Type B pancreatic cell (in vitro differentiated cells): ENCODE results near the gene NCR2. TPM values are rescaled to one million over a fixed set of nuclear protein-coding genes. Genes with fewer than 3 reads are reported as not detected.

Source experiments
- DNase-seq: peaks from one replicate; pipeline ENCODE4 v3.0.0; 2021; ENCODE audit warnings: mixed read lengths; ENCODE audit not compliant: unreplicated experiment; ENCODE audit errors: extremely low spot score
- H3K27ac Mint-ChIP-seq: 2 replicates; pipeline ENCODE4 v1.8.0; 2021; ENCODE audit warnings: mild to moderate bottlenecking, mixed read lengths
- H3K27me3 Mint-ChIP-seq: 2 replicates; pipeline ENCODE4 v1.8.0; 2021; ENCODE audit warnings: mixed read lengths
- H3K36me3 Mint-ChIP-seq: 2 replicates; pipeline ENCODE4 v1.8.0; 2021; ENCODE audit warnings: mixed read lengths
- H3K4me1 Mint-ChIP-seq: one replicate; pipeline ENCODE4 v1.8.0; 2021; ENCODE audit warnings: mixed read lengths; ENCODE audit not compliant: unreplicated experiment
- H3K4me3 Mint-ChIP-seq: 2 replicates; pipeline ENCODE4 v1.8.0; 2021; ENCODE audit warnings: mild to moderate bottlenecking, mixed read lengths
- H3K9me3 Mint-ChIP-seq: 2 replicates; pipeline ENCODE4 v1.8.0; 2021; ENCODE audit warnings: mixed read lengths
- total RNA-seq: library from RNA; stranded (reverse); gene quantifications from 2 replicates; pipeline ENCODE4 v1.2.1, GENCODE V29; 2021; ENCODE audit warnings: low replicate concordance
- TF ChIP-seq, protein P1 (sequence below): fragments of 200-600 bp; sonication (generic); conservative IDR thresholded peaks from 2 replicates; pipeline ENCODE4 v1.5.0; 2021; ENCODE audit warnings: antibody characterized with exemption, mild to moderate bottlenecking

NCR2 gene
- total RNA-seq, 1 donor from 2014 or later, result not detected

DNA sequence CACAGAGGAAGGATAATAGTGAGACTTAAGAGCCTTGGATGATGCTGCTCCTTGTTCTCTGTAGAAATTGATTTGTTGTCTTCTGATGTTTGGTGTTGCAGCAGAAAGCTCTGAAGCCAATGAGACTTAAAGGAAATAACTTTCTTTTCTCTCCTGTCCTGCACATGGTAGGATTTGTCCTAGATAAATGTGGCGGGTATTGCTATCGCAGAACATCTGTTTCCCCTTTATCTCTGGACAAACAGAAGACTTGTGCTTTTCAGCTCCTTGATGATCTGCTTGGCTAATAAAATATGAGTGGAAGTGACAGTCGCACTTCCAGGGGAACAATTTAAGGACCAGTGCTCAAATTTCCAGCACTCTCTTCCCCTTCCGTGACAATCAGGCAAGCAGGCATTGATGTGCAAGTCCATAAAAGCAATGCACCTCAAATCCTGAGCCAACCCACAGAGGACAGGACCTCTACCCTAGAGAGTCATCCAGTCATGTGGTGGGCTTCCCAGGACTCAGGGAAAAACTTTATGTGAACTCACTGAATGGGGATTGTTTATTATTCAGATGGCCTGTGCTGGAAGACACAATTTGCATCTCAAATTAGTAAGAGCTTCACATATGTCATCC lies 9.9 kb upstream of the NCR2 start:
- TF ChIP-seq, protein P1, sequence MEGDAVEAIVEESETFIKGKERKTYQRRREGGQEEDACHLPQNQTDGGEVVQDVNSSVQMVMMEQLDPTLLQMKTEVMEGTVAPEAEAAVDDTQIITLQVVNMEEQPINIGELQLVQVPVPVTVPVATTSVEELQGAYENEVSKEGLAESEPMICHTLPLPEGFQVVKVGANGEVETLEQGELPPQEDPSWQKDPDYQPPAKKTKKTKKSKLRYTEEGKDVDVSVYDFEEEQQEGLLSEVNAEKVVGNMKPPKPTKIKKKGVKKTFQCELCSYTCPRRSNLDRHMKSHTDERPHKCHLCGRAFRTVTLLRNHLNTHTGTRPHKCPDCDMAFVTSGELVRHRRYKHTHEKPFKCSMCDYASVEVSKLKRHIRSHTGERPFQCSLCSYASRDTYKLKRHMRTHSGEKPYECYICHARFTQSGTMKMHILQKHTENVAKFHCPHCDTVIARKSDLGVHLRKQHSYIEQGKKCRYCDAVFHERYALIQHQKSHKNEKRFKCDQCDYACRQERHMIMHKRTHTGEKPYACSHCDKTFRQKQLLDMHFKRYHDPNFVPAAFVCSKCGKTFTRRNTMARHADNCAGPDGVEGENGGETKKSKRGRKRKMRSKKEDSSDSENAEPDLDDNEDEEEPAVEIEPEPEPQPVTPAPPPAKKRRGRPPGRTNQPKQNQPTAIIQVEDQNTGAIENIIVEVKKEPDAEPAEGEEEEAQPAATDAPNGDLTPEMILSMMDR, result no peak
- H3K4me3 Mint-ChIP-seq, result no peak overlapping the region
- no peaks in the 10 kb centered on the region for H3K9me3 Mint-ChIP-seq
- no peaks in the 10 kb centered on the region for H3K36me3 Mint-ChIP-seq
- peaks cover 15% of the 10 kb centered on the region for H3K4me1 Mint-ChIP-seq
- H3K27me3 Mint-ChIP-seq, result peaks cover 34% of the 10 kb centered on the region
- no peak overlapping the region for H3K27ac Mint-ChIP-seq
- no peak for DNase-seq

DNA sequence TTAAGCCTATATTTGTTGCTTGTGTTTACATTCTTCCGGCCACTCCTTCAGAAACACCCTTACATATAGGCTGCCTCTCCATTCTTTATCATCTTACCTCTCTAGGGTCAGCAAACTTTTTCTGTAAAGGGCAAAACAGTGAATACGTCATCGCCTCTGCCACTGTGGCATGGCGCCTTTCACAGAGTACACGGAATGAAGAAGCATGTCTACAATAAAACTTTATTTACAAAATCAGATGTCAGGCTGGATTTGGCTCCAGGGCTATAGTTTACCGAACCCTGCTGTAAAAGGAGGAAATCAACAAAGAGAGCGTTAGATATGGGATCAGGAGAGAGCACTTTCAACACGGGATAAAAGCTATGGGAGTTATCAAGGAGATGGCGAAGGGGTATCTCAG lies 9.3 kb upstream of the NCR2 start:
- DNase-seq, result no peak
- no peak overlapping the region for H3K4me3 Mint-ChIP-seq
- peaks cover 15% of the 10 kb centered on the region for H3K4me1 Mint-ChIP-seq
- no peaks in the 10 kb centered on the region for H3K36me3 Mint-ChIP-seq
- no peak overlapping the region for H3K27ac Mint-ChIP-seq
- TF ChIP-seq, protein P1, result no peak
- peaks cover 34% of the 10 kb centered on the region for H3K27me3 Mint-ChIP-seq
- H3K9me3 Mint-ChIP-seq, result no peaks in the 10 kb centered on the region

DNA sequence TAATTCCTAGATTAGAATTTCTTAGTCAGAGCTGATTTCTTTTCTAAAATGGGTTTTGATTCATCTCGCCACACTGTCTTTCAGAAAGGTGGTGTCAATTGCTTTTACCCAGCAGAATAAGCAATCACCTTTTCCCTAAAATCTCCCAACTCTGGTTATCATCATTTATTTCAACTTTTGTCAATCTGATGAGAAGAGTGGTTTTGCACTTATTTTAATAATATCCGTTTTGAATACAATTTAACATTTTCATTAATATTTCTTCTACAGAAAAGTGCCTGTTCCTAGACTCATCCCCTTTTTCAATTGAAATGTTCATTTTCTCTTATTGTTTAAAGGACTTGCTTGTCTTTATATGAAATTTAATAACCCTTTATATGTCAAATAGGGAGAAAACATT lies 8.2 kb upstream of the NCR2 start:
- TF ChIP-seq, protein P1, result no peak
- H3K4me1 Mint-ChIP-seq, result peaks cover 15% of the 10 kb centered on the region
- no peak overlapping the region for H3K4me3 Mint-ChIP-seq
- H3K9me3 Mint-ChIP-seq, result no peaks in the 10 kb centered on the region
- no peak for DNase-seq
- no peaks in the 10 kb centered on the region for H3K36me3 Mint-ChIP-seq
- no peak overlapping the region for H3K27ac Mint-ChIP-seq
- H3K27me3 Mint-ChIP-seq, result peaks cover 39% of the 10 kb centered on the region

DNA sequence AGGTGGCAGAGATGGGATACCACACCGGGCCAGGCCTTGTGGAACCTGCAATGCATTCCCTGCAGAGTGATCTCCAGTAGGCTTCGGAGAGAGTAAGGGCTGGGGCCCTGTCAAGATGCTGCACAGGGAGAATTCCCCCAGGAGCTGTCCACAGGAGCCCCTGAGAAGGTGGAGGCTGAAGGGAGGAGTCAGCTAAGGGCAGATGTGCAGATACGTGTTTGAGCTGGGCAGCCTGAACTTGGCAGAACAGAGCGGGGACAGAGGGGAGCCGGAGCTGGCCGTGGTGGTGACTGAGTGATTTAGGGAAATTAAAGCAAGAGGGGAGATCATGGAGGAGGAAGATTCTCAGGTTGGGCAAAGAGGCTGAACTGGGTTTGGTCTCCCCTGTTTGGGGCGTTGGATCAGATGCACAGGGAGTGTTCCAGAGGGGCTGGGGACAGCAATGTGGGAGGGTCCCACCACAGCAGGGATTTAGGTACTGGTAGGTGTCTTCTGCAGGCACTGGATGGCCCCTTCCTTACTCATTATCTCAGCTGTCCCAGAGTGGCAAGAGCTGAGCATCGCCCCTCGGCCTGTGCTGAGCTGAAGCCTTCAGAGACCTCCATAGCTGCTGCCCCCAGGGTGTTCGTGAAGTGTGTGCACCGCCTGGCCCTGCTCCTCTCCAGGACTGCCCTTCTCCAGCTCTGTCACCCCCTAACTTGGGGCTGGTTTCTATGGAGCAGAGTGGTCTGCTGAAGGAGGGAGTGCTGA lies 3.8 kb upstream of the NCR2 start:
- TF ChIP-seq, protein P1, result no peak
- H3K4me1 Mint-ChIP-seq, result peaks cover 21% of the 10 kb centered on the region
- H3K9me3 Mint-ChIP-seq, result no peaks in the 10 kb centered on the region
- no peaks in the 10 kb centered on the region for H3K36me3 Mint-ChIP-seq
- no peak overlapping the region for H3K27ac Mint-ChIP-seq
- H3K4me3 Mint-ChIP-seq, result no peak overlapping the region
- DNase-seq, result no peak
- peaks cover 21% of the 10 kb centered on the region for H3K27me3 Mint-ChIP-seq

DNA sequence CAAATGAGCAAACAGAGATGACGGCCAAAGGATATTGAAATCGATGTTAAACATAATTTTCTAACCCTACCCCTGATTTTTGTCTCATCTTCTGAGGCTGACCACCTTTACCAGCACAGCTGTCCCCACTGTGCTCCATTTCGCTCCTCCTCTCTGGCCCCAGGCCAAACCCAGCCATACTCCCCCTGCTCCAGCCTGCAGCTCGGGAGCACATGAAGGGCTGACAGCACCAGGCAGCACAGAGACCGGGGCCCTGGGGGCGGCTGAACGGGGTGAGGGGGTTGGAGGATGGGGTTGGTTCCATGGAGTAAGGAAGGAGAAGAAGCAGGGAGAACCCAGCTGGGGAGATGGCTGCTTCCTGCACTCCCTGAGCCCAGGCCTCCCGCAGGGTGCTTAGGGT lies 3.2 kb upstream of the NCR2 start:
- no peaks in the 10 kb centered on the region for H3K9me3 Mint-ChIP-seq
- no peak overlapping the region for H3K27ac Mint-ChIP-seq
- TF ChIP-seq, protein P1, result no peak
- no peak overlapping the region for H3K4me3 Mint-ChIP-seq
- H3K4me1 Mint-ChIP-seq, result peaks cover 23% of the 10 kb centered on the region
- H3K27me3 Mint-ChIP-seq, result peaks cover 15% of the 10 kb centered on the region
- no peaks in the 10 kb centered on the region for H3K36me3 Mint-ChIP-seq
- no peak for DNase-seq
